Measurements from ENCODE around the gene PRDM15.

The PRDM15 gene

DNA sequence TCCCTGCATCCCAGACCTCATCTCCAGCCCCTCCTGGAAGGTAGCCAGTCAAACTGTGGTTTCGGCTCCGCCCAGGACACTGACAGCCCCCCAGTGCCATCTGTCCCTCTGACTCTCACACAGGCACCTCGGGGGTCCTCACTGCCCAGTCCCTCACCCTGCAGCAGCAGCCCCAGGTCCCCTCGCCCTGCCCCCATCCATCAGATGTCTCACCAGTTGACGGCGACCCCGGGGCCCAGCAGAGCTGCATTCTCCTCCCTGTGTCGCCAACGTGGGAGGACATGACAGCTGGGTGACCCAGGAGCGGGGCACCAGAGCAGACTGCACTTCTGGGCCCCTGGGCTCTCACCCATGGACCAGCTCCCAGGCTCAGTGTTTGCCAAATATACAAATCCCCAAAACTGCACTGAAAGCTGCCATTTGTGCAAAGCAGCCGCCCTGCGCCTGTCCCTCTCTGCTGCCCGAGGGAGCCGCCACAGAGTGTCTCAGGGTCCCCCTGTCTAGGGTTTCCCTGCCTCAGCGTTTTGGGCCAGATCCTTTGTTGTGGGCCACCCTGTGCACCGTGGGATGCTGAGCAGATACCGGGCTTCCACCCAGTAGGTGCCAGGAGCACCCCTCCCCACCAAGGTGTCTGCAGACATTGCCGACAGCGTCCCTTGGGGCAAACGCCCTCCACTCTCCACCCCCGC is 48.2 kb downstream of the PRDM15 start:
- no peaks in the 10 kb centered on the region for H3K4me1 Mint-ChIP-seq (ENCODE audit: low read depth)
- no peaks in the 10 kb centered on the region for H3K27me3 Mint-ChIP-seq
- H3K4me3 Mint-ChIP-seq: no peak overlapping the region
- no peaks in the 10 kb centered on the region for H3K9me3 Mint-ChIP-seq
- peaks cover 17% of the 10 kb centered on the region for H3K36me3 Mint-ChIP-seq (ENCODE audit: low read depth)
- intact Hi-C loops (cut with micrococcal nuclease): no loop called here
- no peak overlapping the region for H3K27ac Mint-ChIP-seq

- intact Hi-C loops (cut with micrococcal nuclease): no loop called here
- H3K36me3 Mint-ChIP-seq (ENCODE audit: low read depth): peaks cover 17% of the 10 kb centered on the region
- H3K4me3 Mint-ChIP-seq: no peak overlapping the region
- H3K27me3 Mint-ChIP-seq: no peaks in the 10 kb centered on the region
- no peaks in the 10 kb centered on the region for H3K9me3 Mint-ChIP-seq
- no peak overlapping the region for H3K27ac Mint-ChIP-seq
- no peaks in the 10 kb centered on the region for H3K4me1 Mint-ChIP-seq (ENCODE audit: low read depth)
Measured at GRCh38 chr21:41830145-41830707, 48.9 kb downstream of the PRDM15 start.

- peaks cover 18% of the 10 kb centered on the region for H3K36me3 Mint-ChIP-seq (ENCODE audit: low read depth)
- H3K4me1 Mint-ChIP-seq (ENCODE audit: low read depth): no peaks in the 10 kb centered on the region
- no peaks in the 10 kb centered on the region for H3K27me3 Mint-ChIP-seq
- H3K27ac Mint-ChIP-seq: no peak overlapping the region
- H3K4me3 Mint-ChIP-seq: no peak overlapping the region
- no peaks in the 10 kb centered on the region for H3K9me3 Mint-ChIP-seq
- intact Hi-C loops (cut with micrococcal nuclease): no loop called here
Measured at GRCh38 chr21:41828884-41829360, 50.2 kb downstream of the PRDM15 start.

DNA sequence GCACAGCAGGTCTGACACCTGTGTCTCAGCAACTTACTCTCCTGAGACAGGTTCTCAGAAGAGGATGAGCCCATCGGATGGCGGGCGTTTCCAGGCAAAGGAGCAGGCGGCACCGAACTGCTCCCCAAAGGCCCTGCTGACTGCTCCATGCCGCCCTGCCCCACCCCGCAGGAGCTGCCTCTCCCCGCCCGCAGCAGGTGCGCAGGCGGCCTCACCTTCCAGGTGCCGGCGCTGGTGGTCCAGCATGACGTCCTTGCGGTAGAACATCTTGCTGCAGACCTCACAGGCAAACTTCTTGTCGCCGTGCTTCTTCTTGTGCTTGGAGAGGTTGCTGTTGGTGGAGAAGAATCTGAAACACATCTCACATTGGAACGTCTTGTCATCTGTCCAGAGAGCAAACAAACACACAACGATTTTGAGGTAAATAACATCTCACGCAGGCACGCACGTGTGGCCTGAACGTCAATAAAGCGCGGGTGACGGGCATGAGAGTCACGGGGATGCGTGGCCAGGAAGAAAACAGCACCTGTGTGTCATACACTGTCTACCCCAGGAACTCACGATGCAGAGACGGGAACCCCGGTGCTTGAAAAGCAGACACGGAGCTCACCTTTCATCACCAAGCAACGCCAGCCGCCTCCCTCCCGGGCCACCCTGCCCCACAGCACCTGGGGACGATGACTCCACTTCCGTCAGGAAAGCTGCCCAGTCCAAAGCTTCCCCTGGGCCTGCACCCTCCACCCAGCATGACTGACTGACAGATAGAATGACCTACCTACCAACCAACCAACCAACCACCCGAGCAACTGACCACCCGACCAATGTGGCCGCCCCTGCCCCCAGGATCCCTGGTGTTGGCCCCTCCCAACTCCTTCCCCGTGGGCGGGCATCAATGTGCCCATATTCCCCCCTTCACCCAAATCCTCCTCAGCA is 50.9 kb downstream of the PRDM15 start:
- Mint-ChIP-seq H3K4me1 (ENCODE audit: low read depth) (no peaks in the 10 kb centered on the region), H3K36me3 (ENCODE audit: low read depth) (peaks cover 24% of the 10 kb centered on the region), H3K4me3 (no peak overlapping the region), H3K27ac (no peak overlapping the region), H3K9me3 (no peaks in the 10 kb centered on the region), H3K27me3 (no peaks in the 10 kb centered on the region)
- intact Hi-C loops (cut with micrococcal nuclease): no loop called here

DNA sequence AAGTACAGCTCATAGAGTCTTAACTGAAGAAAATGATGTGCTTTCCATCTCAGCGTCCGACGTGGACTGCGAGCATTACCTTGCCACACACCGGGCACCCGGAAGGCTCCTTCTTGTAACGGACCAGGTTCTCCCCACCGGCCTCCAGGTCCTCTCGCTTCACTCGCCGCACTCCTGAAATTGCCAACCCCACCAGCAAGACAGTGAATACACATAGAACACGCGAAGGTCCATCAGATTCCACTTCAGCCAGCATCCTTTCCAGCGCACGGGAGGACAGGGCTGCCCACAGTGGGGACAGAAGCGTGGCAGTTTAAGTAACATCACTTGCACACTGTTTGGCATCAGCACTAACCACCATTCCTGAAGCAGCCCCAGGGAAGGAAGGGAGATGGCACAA is 53.3 kb downstream of the PRDM15 start:
- intact Hi-C loops (cut with micrococcal nuclease): no loop called here
- Mint-ChIP-seq H3K27me3 (no peaks in the 10 kb centered on the region), H3K27ac (no peak overlapping the region), H3K4me3 (no peak overlapping the region), H3K36me3 (ENCODE audit: low read depth) (peaks cover 45% of the 10 kb centered on the region), H3K4me1 (ENCODE audit: low read depth) (no peaks in the 10 kb centered on the region), H3K9me3 (no peaks in the 10 kb centered on the region)

GRCh38 chr21:41825216-41825615 is 53.9 kb downstream of the PRDM15 start:
- Mint-ChIP-seq H3K36me3 (ENCODE audit: low read depth) (peaks cover 48% of the 10 kb centered on the region), H3K9me3 (no peaks in the 10 kb centered on the region), H3K4me1 (ENCODE audit: low read depth) (no peaks in the 10 kb centered on the region), H3K4me3 (no peak overlapping the region), H3K27me3 (no peaks in the 10 kb centered on the region), H3K27ac (no peak overlapping the region)
- intact Hi-C loops (cut with micrococcal nuclease): no loop called here

DNA sequence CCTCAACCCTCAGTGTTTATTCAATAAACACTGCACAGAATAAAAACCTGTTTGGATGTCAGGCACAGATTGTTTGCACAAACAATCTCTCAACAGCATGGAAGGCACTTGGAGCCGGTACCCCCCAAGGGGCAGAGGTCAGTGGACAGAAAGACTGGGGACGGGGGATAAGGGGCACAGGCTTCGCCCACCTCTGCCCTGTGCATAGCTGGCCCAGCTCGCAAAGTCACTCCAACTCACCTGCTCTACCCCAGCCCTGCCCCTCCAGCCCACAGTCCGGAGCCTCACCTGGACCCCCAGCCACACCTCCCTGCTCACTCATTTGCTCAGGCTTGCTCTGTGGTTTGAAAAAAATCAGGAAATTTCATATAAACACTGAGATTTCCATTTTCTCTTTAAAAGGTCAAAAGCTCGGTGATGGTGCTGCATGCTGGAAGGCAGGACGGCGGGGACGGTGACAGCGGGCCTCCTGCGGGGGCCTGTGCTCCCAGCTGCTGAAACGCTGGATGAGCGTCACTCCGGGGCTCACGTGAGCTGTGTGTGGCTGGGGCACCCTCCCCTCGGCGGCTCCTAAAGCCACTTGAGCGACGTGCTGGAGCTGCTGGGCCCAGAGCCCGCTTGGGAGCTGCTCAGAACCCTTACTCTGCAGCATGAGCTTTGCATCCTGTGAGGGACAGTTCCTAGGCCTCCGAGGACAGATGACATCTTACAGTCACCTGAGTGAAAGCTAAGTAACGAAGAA is 54.5 kb downstream of the PRDM15 start:
- intact Hi-C loops (cut with micrococcal nuclease): no loop called here
- H3K27me3 Mint-ChIP-seq: no peaks in the 10 kb centered on the region
- no peaks in the 10 kb centered on the region for H3K9me3 Mint-ChIP-seq
- H3K4me3 Mint-ChIP-seq: no peak overlapping the region
- H3K27ac Mint-ChIP-seq: no peak overlapping the region
- peaks cover 54% of the 10 kb centered on the region for H3K36me3 Mint-ChIP-seq (ENCODE audit: low read depth)
- H3K4me1 Mint-ChIP-seq (ENCODE audit: low read depth): no peaks in the 10 kb centered on the region

GRCh38 chr21:41823906-41824305 is 55.2 kb downstream of the PRDM15 start:
- peaks cover 61% of the 10 kb centered on the region for H3K36me3 Mint-ChIP-seq (ENCODE audit: low read depth)
- no peaks in the 10 kb centered on the region for H3K9me3 Mint-ChIP-seq
- intact Hi-C loops (cut with micrococcal nuclease): no loop called here
- no peaks in the 10 kb centered on the region for H3K4me1 Mint-ChIP-seq (ENCODE audit: low read depth)
- H3K27me3 Mint-ChIP-seq: no peaks in the 10 kb centered on the region
- no peak overlapping the region for H3K27ac Mint-ChIP-seq
- H3K4me3 Mint-ChIP-seq: no peak overlapping the region

GRCh38 chr21:41823166-41823565 is 56.0 kb downstream of the PRDM15 start:
- intact Hi-C loops (cut with micrococcal nuclease): no loop called here
- Mint-ChIP-seq H3K27ac (no peak overlapping the region), H3K27me3 (no peaks in the 10 kb centered on the region), H3K36me3 (ENCODE audit: low read depth) (peaks cover 66% of the 10 kb centered on the region), H3K4me1 (ENCODE audit: low read depth) (no peaks in the 10 kb centered on the region), H3K9me3 (no peaks in the 10 kb centered on the region), H3K4me3 (no peak overlapping the region)

DNA sequence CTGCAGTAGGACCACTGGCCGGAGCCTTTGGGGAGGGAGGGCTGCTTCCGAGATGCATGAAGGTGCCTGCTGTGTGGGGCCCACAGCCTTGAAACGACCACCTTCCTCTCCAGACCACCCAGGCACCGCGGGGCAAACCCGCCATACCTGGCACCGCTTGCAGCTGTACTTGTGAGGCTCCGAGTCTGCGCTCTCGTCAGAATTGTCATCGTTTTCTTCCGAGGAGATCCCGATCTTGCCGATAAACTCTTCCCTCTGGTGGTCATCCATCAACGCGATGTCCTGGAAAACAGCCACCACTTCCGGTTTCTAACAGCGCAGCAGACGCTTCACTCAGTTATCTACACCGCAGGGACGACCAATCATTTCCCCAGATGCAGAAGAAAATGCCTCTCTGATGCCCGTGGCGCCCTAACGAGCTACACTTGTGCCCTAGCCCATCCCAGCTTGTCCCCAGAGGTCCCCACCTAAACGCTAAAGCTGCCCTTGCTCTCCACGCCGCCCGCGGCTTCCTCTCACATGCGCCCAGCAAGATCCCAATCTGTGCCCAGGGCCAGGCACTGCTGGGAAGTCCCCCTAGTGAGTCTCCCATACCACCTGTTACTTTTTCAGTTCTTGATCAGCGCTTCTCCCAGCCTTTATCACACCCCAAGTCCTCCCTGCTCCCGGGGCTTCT is 57.2 kb downstream of the PRDM15 start:
- H3K27ac Mint-ChIP-seq: no peak overlapping the region
- peaks cover 1% of the 10 kb centered on the region for H3K4me1 Mint-ChIP-seq (ENCODE audit: low read depth)
- peaks cover 69% of the 10 kb centered on the region for H3K36me3 Mint-ChIP-seq (ENCODE audit: low read depth)
- no peak overlapping the region for H3K4me3 Mint-ChIP-seq
- no peaks in the 10 kb centered on the region for H3K9me3 Mint-ChIP-seq
- intact Hi-C loops (cut with micrococcal nuclease): no loop called here
- H3K27me3 Mint-ChIP-seq: no peaks in the 10 kb centered on the region

DNA sequence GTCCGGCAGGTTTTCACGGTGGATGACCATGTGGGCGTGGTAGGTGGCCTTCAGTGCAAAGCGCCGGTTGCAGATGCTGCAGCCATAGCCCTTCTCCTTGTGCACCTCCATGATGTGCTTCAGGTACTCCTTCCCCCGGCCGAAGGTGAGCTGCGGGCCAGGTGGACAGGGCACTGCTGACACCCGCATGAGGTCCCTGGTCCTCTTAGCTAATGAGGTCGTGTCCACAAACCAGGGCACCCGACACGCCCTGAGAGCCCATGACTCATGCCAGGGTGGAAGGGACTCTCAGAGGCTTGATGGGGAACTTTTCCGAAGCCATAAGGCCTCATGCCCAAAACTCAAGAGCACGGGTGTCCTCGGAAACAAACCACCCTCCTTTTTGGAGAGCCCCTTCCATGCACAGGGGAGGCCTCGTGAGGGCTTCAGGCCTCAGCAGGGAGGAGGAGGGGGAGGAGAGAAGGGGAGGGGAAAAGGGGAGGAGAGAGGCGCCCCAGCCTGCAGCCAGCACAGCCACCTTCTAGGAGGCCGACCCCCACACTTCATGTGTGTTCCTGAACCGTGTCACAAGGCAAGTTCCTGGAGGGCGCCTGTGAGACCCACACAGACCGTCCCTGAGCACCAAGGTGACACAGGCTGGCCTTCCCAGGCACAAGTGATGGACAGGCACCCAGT is 57.9 kb downstream of the PRDM15 start:
- Mint-ChIP-seq H3K4me3 (no peak overlapping the region), H3K4me1 (ENCODE audit: low read depth) (peaks cover 5% of the 10 kb centered on the region), H3K36me3 (ENCODE audit: low read depth) (peaks cover 69% of the 10 kb centered on the region), H3K9me3 (no peaks in the 10 kb centered on the region), H3K27me3 (no peaks in the 10 kb centered on the region), H3K27ac (no peak overlapping the region)
- intact Hi-C loops (cut with micrococcal nuclease): no loop called here

DNA sequence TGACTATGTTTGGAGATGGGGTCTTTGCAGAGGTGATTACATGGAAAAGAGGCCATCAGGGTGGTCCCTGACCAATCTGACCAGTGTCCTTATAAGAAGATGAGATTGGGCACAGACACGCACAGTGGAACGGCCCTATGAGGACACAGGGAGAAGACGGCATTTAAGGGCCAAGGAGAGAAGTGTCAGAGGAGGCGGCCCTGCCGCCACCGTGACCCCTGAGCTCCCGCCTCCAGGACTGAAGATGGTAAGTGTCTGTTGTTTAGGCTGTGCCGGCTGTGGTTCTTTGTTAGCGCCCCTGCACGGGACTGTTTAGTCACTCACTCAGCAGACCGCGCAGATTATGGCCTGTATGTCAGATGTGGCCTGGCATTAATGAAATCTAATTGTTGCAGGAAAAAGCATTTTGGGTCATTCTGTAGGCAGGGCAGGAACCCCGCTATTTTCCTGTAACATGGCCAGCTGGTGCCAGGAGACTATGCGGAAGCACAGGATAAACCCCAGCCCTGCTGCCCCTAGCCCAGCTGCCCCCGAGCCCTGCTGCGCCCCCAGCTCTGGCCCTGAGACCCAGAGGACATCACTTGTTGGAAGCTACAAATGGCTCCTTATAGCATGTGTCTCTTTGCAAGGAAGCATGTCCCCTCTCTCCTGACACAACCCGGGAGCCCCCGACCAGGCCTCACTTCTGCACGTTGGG is 58.6 kb downstream of the PRDM15 start:
- intact Hi-C loops (cut with micrococcal nuclease): no loop called here
- Mint-ChIP-seq H3K27ac (no peak overlapping the region), H3K4me3 (no peak overlapping the region), H3K36me3 (ENCODE audit: low read depth) (peaks cover 68% of the 10 kb centered on the region), H3K4me1 (ENCODE audit: low read depth) (peaks cover 5% of the 10 kb centered on the region), H3K9me3 (no peaks in the 10 kb centered on the region), H3K27me3 (no peaks in the 10 kb centered on the region)
